Stimulated activated effector memory CD8-positive, alpha-beta T cell treated with anti-CD3 and anti-CD28 coated beads, Interleukin-12 subunit alpha, Interleukin-12 subunit beta, amount 100 ng/mL, for 72 hours (primary cell): ENCODE measurements around the gene AEBP1.

Source experiments
- ATAC-seq: fragments of 150-1000 bp; cut with Tn5 transposase; 2 replicates; pipeline ENCODE4 v1.10.0; 2021
- DNase-seq, 2 donors: peaks; one replicate each; pipeline ENCODE4 v3.0.0; 2021 to 2022; ENCODE audit warnings: low spot score in 2 of 2
- H3K27ac Mint-ChIP-seq: one replicate; pipeline ENCODE4 v1.8.0; 2022; ENCODE audit warnings: mild to moderate bottlenecking, mixed read lengths
- H3K36me3 Mint-ChIP-seq: one replicate; pipeline ENCODE4 v1.8.0; 2022; ENCODE audit warnings: mild to moderate bottlenecking, mixed read lengths
- H3K4me1 Mint-ChIP-seq: one replicate; pipeline ENCODE4 v1.8.0; 2022; ENCODE audit warnings: mixed read lengths
- H3K4me3 Mint-ChIP-seq: one replicate; pipeline ENCODE4 v1.8.0; 2022; ENCODE audit warnings: mild to moderate bottlenecking, mixed read lengths
- H3K9me3 Mint-ChIP-seq: one replicate; pipeline ENCODE4 v1.8.0; 2022; ENCODE audit warnings: mixed read lengths

Gene AEBP1

GRCh38 chr7:44128721-44129582, 24.8 kb downstream of the AEBP1 start:
- no peak for DNase-seq
- Mint-ChIP-seq H3K27ac (no peak overlapping the region), H3K9me3 (no peaks in the 10 kb centered on the region), H3K4me1 (peaks cover 5% of the 10 kb centered on the region), H3K36me3 (no peaks in the 10 kb centered on the region), H3K4me3 (no peak overlapping the region)
- ATAC-seq, result no peak

- H3K27ac Mint-ChIP-seq, result no peak overlapping the region
- ATAC-seq, result peak; percentile 29
- H3K4me3 Mint-ChIP-seq, result no peak overlapping the region
- no peaks in the 10 kb centered on the region for H3K4me1 Mint-ChIP-seq
- H3K9me3 Mint-ChIP-seq, result no peaks in the 10 kb centered on the region
- no peak for DNase-seq
- H3K36me3 Mint-ChIP-seq, result no peaks in the 10 kb centered on the region
Observed at GRCh38 chr7:44131173-44132029, 27.3 kb downstream of the AEBP1 start.

GRCh38 chr7:44132039-44132438, 27.9 kb downstream of the AEBP1 start:
- no peak for DNase-seq
- Mint-ChIP-seq H3K27ac (no peak overlapping the region), H3K9me3 (no peaks in the 10 kb centered on the region)

GRCh38 chr7:44133295-44133694, 29.1 kb downstream of the AEBP1 start:
- H3K4me1 Mint-ChIP-seq, result no peaks in the 10 kb centered on the region
- ATAC-seq (no peak), DNase-seq (no peak)
- no peaks in the 10 kb centered on the region for H3K9me3 Mint-ChIP-seq
- H3K36me3 Mint-ChIP-seq, result no peaks in the 10 kb centered on the region
- no peak overlapping the region for H3K27ac Mint-ChIP-seq
- no peak overlapping the region for H3K4me3 Mint-ChIP-seq

More at GRCh38 chr7:44132039-44132438, 27.9 kb downstream of the AEBP1 start:
- Mint-ChIP-seq H3K36me3 (no peaks in the 10 kb centered on the region), H3K4me1 (no peaks in the 10 kb centered on the region), H3K4me3 (no peak overlapping the region)
- ATAC-seq, result no peak

- no peak for ATAC-seq
Observed at GRCh38 chr7:44134943-44135628, 30.9 kb downstream of the AEBP1 start.

GRCh38 chr7:44136731-44137130, 32.6 kb downstream of the AEBP1 start:
- DNase-seq, result no peak
- H3K4me3 Mint-ChIP-seq, result no peak overlapping the region
- no peaks in the 10 kb centered on the region for H3K4me1 Mint-ChIP-seq
- no peak overlapping the region for H3K27ac Mint-ChIP-seq
- no peaks in the 10 kb centered on the region for H3K36me3 Mint-ChIP-seq
- no peaks in the 10 kb centered on the region for H3K9me3 Mint-ChIP-seq
- no peak for ATAC-seq

More at GRCh38 chr7:44134943-44135628, 30.9 kb downstream of the AEBP1 start:
- DNase-seq, result no peak
- Mint-ChIP-seq H3K9me3 (no peaks in the 10 kb centered on the region), H3K36me3 (no peaks in the 10 kb centered on the region), H3K27ac (no peak overlapping the region), H3K4me1 (no peaks in the 10 kb centered on the region), H3K4me3 (no peak overlapping the region)

- Mint-ChIP-seq H3K4me1 (no peaks in the 10 kb centered on the region), H3K27ac (no peak overlapping the region), H3K4me3 (no peak overlapping the region), H3K36me3 (no peaks in the 10 kb centered on the region), H3K9me3 (no peaks in the 10 kb centered on the region)
- DNase-seq, result no peak
- ATAC-seq, result no peak
Observed at GRCh38 chr7:44138698-44139097, 34.6 kb downstream of the AEBP1 start.

GRCh38 chr7:44139311-44140010, 35.3 kb downstream of the AEBP1 start:
- no peaks in the 10 kb centered on the region for H3K4me1 Mint-ChIP-seq
- ATAC-seq (no peak), DNase-seq (no peak)
- H3K4me3 Mint-ChIP-seq, result no peak overlapping the region
- no peak overlapping the region for H3K27ac Mint-ChIP-seq
- no peaks in the 10 kb centered on the region for H3K36me3 Mint-ChIP-seq
- H3K9me3 Mint-ChIP-seq, result no peaks in the 10 kb centered on the region

- H3K27ac Mint-ChIP-seq, result no peak overlapping the region
- peaks cover 5% of the 10 kb centered on the region for H3K4me1 Mint-ChIP-seq
- no peaks in the 10 kb centered on the region for H3K9me3 Mint-ChIP-seq
- H3K4me3 Mint-ChIP-seq, result no peak overlapping the region
- ATAC-seq, result no peak
- DNase-seq, result no peak
- no peaks in the 10 kb centered on the region for H3K36me3 Mint-ChIP-seq
Observed at GRCh38 chr7:44140341-44140740, 36.2 kb downstream of the AEBP1 start.

- Mint-ChIP-seq H3K9me3 (no peaks in the 10 kb centered on the region), H3K36me3 (no peaks in the 10 kb centered on the region), H3K27ac (no peak within 1 kb of the TSS), H3K4me3 (no peak within 1 kb of the TSS), H3K4me1 (peaks cover 11% of the 10 kb centered on the region)
- ATAC-seq (no peak), DNase-seq (no peak)
Observed at GRCh38 chr7:44141221-44141850, 37.2 kb downstream of the AEBP1 start, which contains the start of gene MYL7. MYL7 (minus strand) TSS chr7:44141332; CDS start chr7:44141305, 27 bp downstream.

- ATAC-seq (no peak), DNase-seq (no peak)
- H3K36me3 Mint-ChIP-seq, result no peaks in the 10 kb centered on the region
- H3K27ac Mint-ChIP-seq, result no peak overlapping the region
- no peak overlapping the region for H3K4me3 Mint-ChIP-seq
- H3K4me1 Mint-ChIP-seq, result peaks cover 11% of the 10 kb centered on the region
- no peaks in the 10 kb centered on the region for H3K9me3 Mint-ChIP-seq
Observed at GRCh38 chr7:44142028-44142427, 37.9 kb downstream of the AEBP1 start.

- Mint-ChIP-seq H3K9me3 (no peaks in the 10 kb centered on the region), H3K27ac (no peak overlapping the region), H3K4me1 (peaks cover 11% of the 10 kb centered on the region), H3K36me3 (no peaks in the 10 kb centered on the region), H3K4me3 (no peak overlapping the region)
- ATAC-seq (no peak), DNase-seq (no peak)
Observed at GRCh38 chr7:44143646-44144250, 39.6 kb downstream of the AEBP1 start.

- Mint-ChIP-seq H3K36me3 (no peaks in the 10 kb centered on the region), H3K4me3 (peak overlapping the region; percentile 73), H3K27ac (no peak overlapping the region), H3K4me1 (peaks cover 11% of the 10 kb centered on the region), H3K9me3 (no peaks in the 10 kb centered on the region)
- ATAC-seq, result no peak
- no peak for DNase-seq
Observed at GRCh38 chr7:44144426-44144967, 40.4 kb downstream of the AEBP1 start.

GRCh38 chr7:44144968-44145478, 40.9 kb downstream of the AEBP1 start:
- Mint-ChIP-seq H3K4me1 (peaks cover 11% of the 10 kb centered on the region), H3K9me3 (no peaks in the 10 kb centered on the region), H3K27ac (no peak overlapping the region), H3K4me3 (peak overlapping the region; percentile 73), H3K36me3 (no peaks in the 10 kb centered on the region)
- ATAC-seq, result no peak
- no peak for DNase-seq
